ENCODE measurements around the gene CCDC88C.

Gene CCDC88C

GRCh38 chr14:91385697-91386096 is 31.9 kb downstream of the CCDC88C start:
- no peak overlapping the region for H3K9ac ChIP-seq (ENCODE audit: low read depth, low read length, poor library complexity)
- no peak overlapping the region for H3K14ac ChIP-seq (ENCODE audit: low read length)
- no peak overlapping the region for H2BK120ac ChIP-seq (ENCODE audit: low read depth, low read length)
- no peak overlapping the region for H3K4me3 ChIP-seq (ENCODE audit: low read length in 2 of 2)
- no peak overlapping the region for H3K23ac ChIP-seq (ENCODE audit: low read depth, low read length, poor library complexity)
- no peak overlapping the region for H4K91ac ChIP-seq (ENCODE audit: low read depth, low read length, poor library complexity)
- H3K9me3 ChIP-seq (replicated peaks in 1 of 2; ENCODE audit: control insufficient read depth in 2 of 2, insufficient read depth in 1 of 2, low read depth in 1 of 2, low read length in 2 of 2) = no peaks in the 10 kb centered on the region
- peaks cover 11 to 40% of the 10 kb centered on the region in 2 donors for H3K4me1 ChIP-seq (ENCODE audit: control insufficient read depth in 2 of 2, insufficient read depth in 1 of 2, low read depth in 1 of 2, low read length in 2 of 2)
- H4K8ac ChIP-seq (ENCODE audit: low read depth, low read length) = no peak overlapping the region
- no peaks in the 10 kb centered on the region for H3K27me3 ChIP-seq (ENCODE audit: control insufficient read depth in 3 of 3, insufficient read depth in 3 of 3, low read depth in 1 of 3, low read length in 3 of 3)
- H2BK5ac ChIP-seq (ENCODE audit: low read length) = no peak overlapping the region
- H3K4ac ChIP-seq (ENCODE audit: low read length) = no peak overlapping the region
- no peak overlapping the region for H3K4me2 ChIP-seq (ENCODE audit: insufficient read depth, low read length, poor library complexity, severe bottlenecking)
- DNase-seq (ENCODE audit: low spot score) = no peak
- no peak overlapping the region for H2AFZ ChIP-seq (ENCODE audit: low read length)
- no peak overlapping the region for H3K27ac ChIP-seq (replicated peaks; ENCODE audit: low read length)
- H2AK5ac ChIP-seq (ENCODE audit: low read depth, low read length) = no peak overlapping the region
- H3K79me1 ChIP-seq (ENCODE audit: low read depth, low read length) = peaks cover 17% of the 10 kb centered on the region
- no peak overlapping the region for H2BK15ac ChIP-seq (ENCODE audit: low read length)
- no peak overlapping the region for H3K18ac ChIP-seq (ENCODE audit: low read length)
- H3K36me3 ChIP-seq (replicated peaks in 1 of 2; ENCODE audit: control insufficient read depth in 2 of 2, insufficient read depth in 2 of 2, low read length in 2 of 2) = no peaks in the 10 kb centered on the region
- no peak overlapping the region for H2BK12ac ChIP-seq (ENCODE audit: low read length)

- H3K4me3 ChIP-seq (ENCODE audit: low read length in 2 of 2) = no peak overlapping the region
- H4K8ac ChIP-seq (ENCODE audit: low read depth, low read length) = no peak overlapping the region
- no peak overlapping the region for H2AFZ ChIP-seq (ENCODE audit: low read length)
- no peak overlapping the region for H2BK5ac ChIP-seq (ENCODE audit: low read length)
- H2BK120ac ChIP-seq (ENCODE audit: low read depth, low read length) = no peak overlapping the region
- H3K18ac ChIP-seq (ENCODE audit: low read length) = peak overlapping the region; percentile 62
- no peak for DNase-seq (ENCODE audit: low spot score)
- H2BK15ac ChIP-seq (ENCODE audit: low read length) = peak overlapping the region; percentile 10
- H3K4me2 ChIP-seq (ENCODE audit: insufficient read depth, low read length, poor library complexity, severe bottlenecking) = no peak overlapping the region
- H3K14ac ChIP-seq (ENCODE audit: low read length) = no peak overlapping the region
- H3K9ac ChIP-seq (ENCODE audit: low read depth, low read length, poor library complexity) = no peak overlapping the region
- no peaks in the 10 kb centered on the region for H3K9me3 ChIP-seq (replicated peaks in 1 of 2; ENCODE audit: control insufficient read depth in 2 of 2, insufficient read depth in 1 of 2, low read depth in 1 of 2, low read length in 2 of 2)
- no peak overlapping the region for H4K91ac ChIP-seq (ENCODE audit: low read depth, low read length, poor library complexity)
- no peak overlapping the region for H3K27ac ChIP-seq (replicated peaks; ENCODE audit: low read length)
- H3K4me1 ChIP-seq (ENCODE audit: control insufficient read depth in 2 of 2, insufficient read depth in 1 of 2, low read depth in 1 of 2, low read length in 2 of 2) = peaks cover 11 to 42% of the 10 kb centered on the region in 2 donors
- no peak overlapping the region for H3K4ac ChIP-seq (ENCODE audit: low read length)
- peak overlapping the region; percentile 58 for H2AK5ac ChIP-seq (ENCODE audit: low read depth, low read length)
- H2BK12ac ChIP-seq (ENCODE audit: low read length) = no peak overlapping the region
- peaks cover 17% of the 10 kb centered on the region for H3K79me1 ChIP-seq (ENCODE audit: low read depth, low read length)
- H3K27me3 ChIP-seq (ENCODE audit: control insufficient read depth in 3 of 3, insufficient read depth in 3 of 3, low read depth in 1 of 3, low read length in 3 of 3) = no peaks in the 10 kb centered on the region
- peak overlapping the region; percentile 10 for H3K23ac ChIP-seq (ENCODE audit: low read depth, low read length, poor library complexity)
- WGBS, 2 donors (ENCODE audit: extremely low coverage in 2 of 2, insufficient read length in 2 of 2, insufficient replicate concordance in 1 of 2) = no CpG with 5 or more reads among the region's 9 CpGs
- no peaks in the 10 kb centered on the region for H3K36me3 ChIP-seq (replicated peaks in 1 of 2; ENCODE audit: control insufficient read depth in 2 of 2, insufficient read depth in 2 of 2, low read length in 2 of 2)
Measured at GRCh38 chr14:91385224-91385623, 32.4 kb downstream of the CCDC88C start.

GRCh38 chr14:91383439-91383838 is 34.2 kb downstream of the CCDC88C start:
- H2BK120ac ChIP-seq (ENCODE audit: low read depth, low read length) = no peak overlapping the region
- H2BK15ac ChIP-seq (ENCODE audit: low read length) = no peak overlapping the region
- no peak overlapping the region for H2AFZ ChIP-seq (ENCODE audit: low read length)
- H2BK5ac ChIP-seq (ENCODE audit: low read length) = no peak overlapping the region
- no peak overlapping the region for H2AK5ac ChIP-seq (ENCODE audit: low read depth, low read length)
- H3K23ac ChIP-seq (ENCODE audit: low read depth, low read length, poor library complexity) = no peak overlapping the region
- H3K4me2 ChIP-seq (ENCODE audit: insufficient read depth, low read length, poor library complexity, severe bottlenecking) = no peak overlapping the region
- no peak overlapping the region for H3K14ac ChIP-seq (ENCODE audit: low read length)
- DNase-seq (ENCODE audit: low spot score) = no peak
- no CpG with 5 or more reads among the region's 7 CpGs for WGBS, 2 donors (ENCODE audit: extremely low coverage in 2 of 2, insufficient read length in 2 of 2, insufficient replicate concordance in 1 of 2)
- peak overlapping the region; percentile 89 for H3K18ac ChIP-seq (ENCODE audit: low read length)
- H3K79me1 ChIP-seq (ENCODE audit: low read depth, low read length) = peaks cover 21% of the 10 kb centered on the region
- H3K4me3 ChIP-seq (ENCODE audit: low read length in 2 of 2) = no peak overlapping the region
- no peak overlapping the region for H3K9ac ChIP-seq (ENCODE audit: low read depth, low read length, poor library complexity)
- peaks cover 11 to 39% of the 10 kb centered on the region in 2 donors for H3K4me1 ChIP-seq (ENCODE audit: control insufficient read depth in 2 of 2, insufficient read depth in 1 of 2, low read depth in 1 of 2, low read length in 2 of 2)
- no peak overlapping the region for H4K8ac ChIP-seq (ENCODE audit: low read depth, low read length)
- H2BK12ac ChIP-seq (ENCODE audit: low read length) = no peak overlapping the region
- peak overlapping the region; percentile 22 for H3K27ac ChIP-seq (replicated peaks; ENCODE audit: low read length)
- H4K91ac ChIP-seq (ENCODE audit: low read depth, low read length, poor library complexity) = no peak overlapping the region
- H3K4ac ChIP-seq (ENCODE audit: low read length) = no peak overlapping the region
- no peaks in the 10 kb centered on the region for H3K27me3 ChIP-seq (ENCODE audit: control insufficient read depth in 3 of 3, insufficient read depth in 3 of 3, low read depth in 1 of 3, low read length in 3 of 3)
- no peaks in the 10 kb centered on the region for H3K9me3 ChIP-seq (replicated peaks in 1 of 2; ENCODE audit: control insufficient read depth in 2 of 2, insufficient read depth in 1 of 2, low read depth in 1 of 2, low read length in 2 of 2)
- peaks cover 0 to 10% of the 10 kb centered on the region in 2 donors for H3K36me3 ChIP-seq (replicated peaks in 1 of 2; ENCODE audit: control insufficient read depth in 2 of 2, insufficient read depth in 2 of 2, low read length in 2 of 2)

- no peak overlapping the region for H3K23ac ChIP-seq (ENCODE audit: low read depth, low read length, poor library complexity)
- no CpG with 5 or more reads among the region's 13 CpGs for WGBS, 2 donors (ENCODE audit: extremely low coverage in 2 of 2, insufficient read length in 2 of 2, insufficient replicate concordance in 1 of 2)
- peaks cover 24% of the 10 kb centered on the region for H3K79me1 ChIP-seq (ENCODE audit: low read depth, low read length)
- no peak for DNase-seq (ENCODE audit: low spot score)
- no peaks in the 10 kb centered on the region for H3K27me3 ChIP-seq (ENCODE audit: control insufficient read depth in 3 of 3, insufficient read depth in 3 of 3, low read depth in 1 of 3, low read length in 3 of 3)
- H2AFZ ChIP-seq (ENCODE audit: low read length) = no peak overlapping the region
- H3K14ac ChIP-seq (ENCODE audit: low read length) = no peak overlapping the region
- no peak overlapping the region for H3K27ac ChIP-seq (replicated peaks; ENCODE audit: low read length)
- H2BK5ac ChIP-seq (ENCODE audit: low read length) = no peak overlapping the region
- H3K4me3 ChIP-seq (ENCODE audit: low read length in 2 of 2) = no peak overlapping the region
- H3K36me3 ChIP-seq (replicated peaks in 1 of 2; ENCODE audit: control insufficient read depth in 2 of 2, insufficient read depth in 2 of 2, low read length in 2 of 2) = peaks cover 0 to 10% of the 10 kb centered on the region in 2 donors
- H3K4me2 ChIP-seq (ENCODE audit: insufficient read depth, low read length, poor library complexity, severe bottlenecking) = no peak overlapping the region
- H3K4ac ChIP-seq (ENCODE audit: low read length) = no peak overlapping the region
- H3K18ac ChIP-seq (ENCODE audit: low read length) = no peak overlapping the region
- no peak overlapping the region for H4K8ac ChIP-seq (ENCODE audit: low read depth, low read length)
- no peak overlapping the region for H2BK15ac ChIP-seq (ENCODE audit: low read length)
- H2BK120ac ChIP-seq (ENCODE audit: low read depth, low read length) = no peak overlapping the region
- no peak overlapping the region for H2AK5ac ChIP-seq (ENCODE audit: low read depth, low read length)
- no peak overlapping the region for H3K9ac ChIP-seq (ENCODE audit: low read depth, low read length, poor library complexity)
- H4K91ac ChIP-seq (ENCODE audit: low read depth, low read length, poor library complexity) = no peak overlapping the region
- H3K9me3 ChIP-seq (replicated peaks in 1 of 2; ENCODE audit: control insufficient read depth in 2 of 2, insufficient read depth in 1 of 2, low read depth in 1 of 2, low read length in 2 of 2) = no peaks in the 10 kb centered on the region
- peaks cover 4 to 40% of the 10 kb centered on the region in 2 donors for H3K4me1 ChIP-seq (ENCODE audit: control insufficient read depth in 2 of 2, insufficient read depth in 1 of 2, low read depth in 1 of 2, low read length in 2 of 2)
- H2BK12ac ChIP-seq (ENCODE audit: low read length) = no peak overlapping the region
Measured at GRCh38 chr14:91381801-91382670, 35.6 kb downstream of the CCDC88C start.

All from neuronal stem cell (in vitro differentiated cells).